Suprapubic skin (tissue), 4 donors: ENCODE measurements around the gene DGCR6L. TPM values are rescaled to one million over a fixed set of nuclear protein-coding genes. Genes with fewer than 3 reads are reported as not detected.
"Not testable (repeated sequence)": the region's sequence is repeated elsewhere in the genome, so short reads cannot be mapped to it uniquely, and the experiment has no call there.

Source experiments
- DNase-seq, 2 donors: peaks; one replicate each; pipeline ENCODE4 v3.0.0-alpha.2; 2019; ENCODE audit warnings: low spot score in 2 of 2
- H3K27ac ChIP-seq: fragments of 200-600 bp; sonication (generic); one replicate; pipeline ENCODE4 v1.5.1; 2019
- H3K27me3 ChIP-seq: fragments of 200-600 bp; sonication (generic); one replicate; pipeline ENCODE4 v1.5.1; 2019
- H3K36me3 ChIP-seq: fragments of 200-600 bp; sonication (generic); one replicate; pipeline ENCODE4 v1.5.1; 2019
- H3K4me1 ChIP-seq: fragments of 200-600 bp; sonication (generic); one replicate; pipeline ENCODE4 v1.5.1; 2019
- H3K4me3 ChIP-seq: fragments of 200-600 bp; sonication (generic); one replicate; pipeline ENCODE4 v1.5.1; 2019; ENCODE audit warnings: mild to moderate bottlenecking
- H3K9me3 ChIP-seq: fragments of 200-600 bp; sonication (generic); one replicate; pipeline ENCODE4 v1.5.1; 2019
- EP300 ChIP-seq: sonication (generic); formaldehyde crosslinking; IDR thresholded peaks from one replicate; pipeline ENCODE4 v1.6.1; 2017; ENCODE audit warnings: antibody characterized with exemption
- POLR2A ChIP-seq, 2 donors: fragments of 450-650 bp; IDR thresholded peaks; one replicate each; pipeline ENCODE4 v1.6.1; 2017; ENCODE audit warnings: antibody characterized with exemption in 2 of 2, mild to moderate bottlenecking in 2 of 2, moderate library complexity in 2 of 2
- POLR2AphosphoS5 ChIP-seq, 3 donors: sonication (generic); formaldehyde crosslinking; IDR thresholded peaks; one replicate each; pipeline ENCODE4 v1.6.1; 2017; ENCODE audit warnings: antibody characterized with exemption in 3 of 3
- WGBS: methylation state at CpG from one replicate; pipeline ENCODE4 v1.1.5; 2018; 5-methylcytosine and 5-hydroxymethylcytosine counted together
- total RNA-seq, 4 donors: library from RNA; depleted of rRNA; stranded (reverse); fragments of >200 nt; gene quantifications; one replicate each; pipeline ENCODE4 v1.1.0, GENCODE V29; 2016
- TF ChIP-seq, protein P1 (sequence below), 2 donors: fragments of 200-600 bp in 1 of 2; fragments of 450-650 bp in 1 of 2; sonication (generic) in 1 of 2; IDR thresholded peaks; one replicate each; pipeline ENCODE4 v1.5.1; 2016 to 2019; ENCODE audit warnings: antibody characterized with exemption in 2 of 2, mild to moderate bottlenecking in 1 of 2, moderate library complexity in 1 of 2

The DGCR6L gene
- total RNA-seq, 4 donors from 2014 or later = 45.9 to 75.2 (median 63.0) TPM

- H3K27me3 ChIP-seq = peaks cover 16% of the 10 kb centered on the region
- H3K9me3 ChIP-seq, H3K36me3 ChIP-seq, H3K27ac ChIP-seq, H3K4me1 ChIP-seq, H3K4me3 ChIP-seq: not testable (repeated sequence)
- 58% methylated on average over 2 of the region's 12 CpGs for WGBS
- TF ChIP-seq, protein P1, sequence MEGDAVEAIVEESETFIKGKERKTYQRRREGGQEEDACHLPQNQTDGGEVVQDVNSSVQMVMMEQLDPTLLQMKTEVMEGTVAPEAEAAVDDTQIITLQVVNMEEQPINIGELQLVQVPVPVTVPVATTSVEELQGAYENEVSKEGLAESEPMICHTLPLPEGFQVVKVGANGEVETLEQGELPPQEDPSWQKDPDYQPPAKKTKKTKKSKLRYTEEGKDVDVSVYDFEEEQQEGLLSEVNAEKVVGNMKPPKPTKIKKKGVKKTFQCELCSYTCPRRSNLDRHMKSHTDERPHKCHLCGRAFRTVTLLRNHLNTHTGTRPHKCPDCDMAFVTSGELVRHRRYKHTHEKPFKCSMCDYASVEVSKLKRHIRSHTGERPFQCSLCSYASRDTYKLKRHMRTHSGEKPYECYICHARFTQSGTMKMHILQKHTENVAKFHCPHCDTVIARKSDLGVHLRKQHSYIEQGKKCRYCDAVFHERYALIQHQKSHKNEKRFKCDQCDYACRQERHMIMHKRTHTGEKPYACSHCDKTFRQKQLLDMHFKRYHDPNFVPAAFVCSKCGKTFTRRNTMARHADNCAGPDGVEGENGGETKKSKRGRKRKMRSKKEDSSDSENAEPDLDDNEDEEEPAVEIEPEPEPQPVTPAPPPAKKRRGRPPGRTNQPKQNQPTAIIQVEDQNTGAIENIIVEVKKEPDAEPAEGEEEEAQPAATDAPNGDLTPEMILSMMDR (IDR thresholded peaks at IDR 0.05) = peak in 1 of 2 donors; percentile 82
- peak in 1 of 2 donors; percentile 89 for DNase-seq
Measured at GRCh38 chr22:20285473-20286311, 34.2 kb downstream of the DGCR6L start.

GRCh38 chr22:20284471-20285086 lies 35.3 kb downstream of the DGCR6L start:
- WGBS = 80% methylated on average over 12 of the region's 13 CpGs
- no peak for DNase-seq

DNA sequence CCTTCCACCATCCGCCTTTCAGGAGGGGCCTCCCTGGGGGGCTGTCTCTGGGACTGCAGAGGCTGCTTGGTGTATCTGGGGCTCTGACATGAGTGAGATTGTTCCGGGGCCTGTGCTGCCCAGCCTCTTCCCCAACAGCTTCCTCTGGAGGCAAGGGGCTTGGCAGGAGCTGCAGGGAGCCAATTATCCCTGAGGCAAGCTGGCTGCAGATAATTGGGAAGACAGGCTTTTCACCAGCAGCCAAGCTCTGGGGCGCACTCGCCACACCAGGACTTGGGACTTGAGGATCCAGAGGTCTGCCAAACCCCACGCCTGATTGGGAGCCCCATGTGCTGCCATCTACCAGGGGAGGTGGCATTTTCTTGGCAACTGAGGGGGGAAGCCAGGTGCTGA lies 36.2 kb downstream of the DGCR6L start:
- H3K4me3 ChIP-seq = no peak overlapping the region
- H3K4me1 ChIP-seq = no peaks in the 10 kb centered on the region
- TF ChIP-seq POLR2AphosphoS5 (IDR thresholded peaks at IDR 0.05) (no peak), EP300 (no peak), POLR2A (IDR thresholded peaks at IDR 0.05) (no peak)
- TF ChIP-seq, protein P1 (IDR thresholded peaks at IDR 0.05) = no peak
- H3K27me3 ChIP-seq = peaks cover 7% of the 10 kb centered on the region
- WGBS = 27% methylated on average over 2 of the region's 5 CpGs
- no peak overlapping the region for H3K27ac ChIP-seq
- H3K36me3 ChIP-seq = no peaks in the 10 kb centered on the region
- no peak for DNase-seq
- H3K9me3 ChIP-seq = no peaks in the 10 kb centered on the region

More at GRCh38 chr22:20284471-20285086, 35.3 kb downstream of the DGCR6L start:
- Histone ChIP-seq H3K4me3 (no peak overlapping the region), H3K9me3 (no peaks in the 10 kb centered on the region), H3K27ac (no peak overlapping the region), H3K36me3 (no peaks in the 10 kb centered on the region), H3K4me1 (no peaks in the 10 kb centered on the region), H3K27me3 (peaks cover 7% of the 10 kb centered on the region)
- TF ChIP-seq EP300 = no peak
- TF ChIP-seq POLR2AphosphoS5 (IDR thresholded peaks at IDR 0.05) = no peak
- no peak for TF ChIP-seq POLR2A (IDR thresholded peaks at IDR 0.05)

DNA sequence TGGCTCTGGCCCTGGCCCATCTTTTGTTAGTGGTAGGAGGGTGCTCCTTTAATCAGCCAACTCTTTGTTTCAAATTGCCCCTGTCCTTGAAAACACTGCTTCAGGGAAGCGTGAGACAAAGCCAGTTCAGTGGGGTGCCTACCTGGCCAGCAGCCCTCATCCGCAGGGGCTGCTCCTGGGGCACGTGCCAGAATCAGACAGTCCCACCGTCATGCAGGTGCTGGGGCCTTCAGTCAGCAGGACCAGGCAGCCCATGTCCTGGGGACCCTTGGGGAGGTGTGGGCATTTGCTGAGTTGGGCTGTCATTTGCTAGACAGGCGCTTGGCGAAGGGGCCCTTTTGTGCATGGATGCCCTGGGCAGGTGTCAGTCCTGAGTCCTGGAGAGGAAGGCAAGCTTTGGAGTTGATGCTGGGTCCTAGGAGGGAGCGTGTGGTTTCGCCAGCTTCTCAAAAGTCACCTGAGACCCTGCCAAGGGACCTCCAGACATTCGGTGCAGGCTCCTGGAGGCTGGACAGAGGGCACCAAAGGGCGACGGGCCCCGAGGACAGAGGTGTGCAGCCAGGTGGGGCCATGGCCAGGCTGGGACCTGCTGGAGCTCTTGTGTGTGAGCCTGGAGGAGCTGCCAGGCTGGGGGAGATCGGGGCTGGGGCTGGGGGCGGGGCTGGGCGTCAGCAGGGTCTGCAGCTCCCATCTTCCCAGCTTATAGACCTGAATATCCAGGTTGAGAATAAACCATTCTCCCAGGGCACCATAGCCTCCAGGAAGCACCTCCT lies 36.8 kb downstream of the DGCR6L start:
- H3K36me3 ChIP-seq = no peaks in the 10 kb centered on the region
- 76% methylated on average over 12 of the region's 15 CpGs for WGBS
- no peak for DNase-seq

DNA sequence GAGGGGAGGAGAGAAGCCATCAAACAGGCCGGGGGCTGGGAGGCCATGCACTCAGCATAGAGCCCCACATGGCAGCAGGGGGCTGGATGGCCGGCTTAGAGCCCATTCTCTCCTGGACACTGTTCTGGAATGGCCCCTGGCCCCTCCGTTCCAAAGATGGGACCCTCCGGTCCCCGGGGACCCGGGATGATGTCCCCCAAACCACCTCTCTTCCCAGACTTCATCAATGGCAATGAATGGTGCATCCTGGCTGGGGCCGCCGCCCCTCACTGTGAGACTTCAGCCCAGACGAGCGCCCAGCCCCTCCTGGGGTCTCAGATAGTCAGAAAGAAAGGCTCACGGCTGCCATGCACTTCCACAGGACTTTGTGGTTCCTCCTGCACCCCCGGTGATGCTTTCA lies 38.0 kb downstream of the DGCR6L start:
- DNase-seq = no peak
- H3K9me3 ChIP-seq = no peaks in the 10 kb centered on the region
- peaks cover 6% of the 10 kb centered on the region for H3K27me3 ChIP-seq
- H3K4me3 ChIP-seq = no peak overlapping the region
- no peaks in the 10 kb centered on the region for H3K4me1 ChIP-seq
- no peak overlapping the region for H3K27ac ChIP-seq
- 92% methylated on average over 10 of the region's 12 CpGs for WGBS
- H3K36me3 ChIP-seq = no peaks in the 10 kb centered on the region
- TF ChIP-seq POLR2AphosphoS5 (IDR thresholded peaks at IDR 0.05) = no peak
- no peak for TF ChIP-seq EP300
- TF ChIP-seq, protein P1 (IDR thresholded peaks at IDR 0.05) = no peak
- TF ChIP-seq POLR2A (IDR thresholded peaks at IDR 0.05) = no peak

More for the DNA sequence above, 36.8 kb downstream of the DGCR6L start:
- Histone ChIP-seq H3K27ac (no peak overlapping the region), H3K27me3 (peaks cover 7% of the 10 kb centered on the region), H3K4me3 (no peak overlapping the region), H3K9me3 (no peaks in the 10 kb centered on the region), H3K4me1 (no peaks in the 10 kb centered on the region)
- no peak for TF ChIP-seq POLR2A (IDR thresholded peaks at IDR 0.05)
- TF ChIP-seq, protein P1 (IDR thresholded peaks at IDR 0.05) = no peak
- TF ChIP-seq EP300 = no peak
- no peak for TF ChIP-seq POLR2AphosphoS5 (IDR thresholded peaks at IDR 0.05)

DNA sequence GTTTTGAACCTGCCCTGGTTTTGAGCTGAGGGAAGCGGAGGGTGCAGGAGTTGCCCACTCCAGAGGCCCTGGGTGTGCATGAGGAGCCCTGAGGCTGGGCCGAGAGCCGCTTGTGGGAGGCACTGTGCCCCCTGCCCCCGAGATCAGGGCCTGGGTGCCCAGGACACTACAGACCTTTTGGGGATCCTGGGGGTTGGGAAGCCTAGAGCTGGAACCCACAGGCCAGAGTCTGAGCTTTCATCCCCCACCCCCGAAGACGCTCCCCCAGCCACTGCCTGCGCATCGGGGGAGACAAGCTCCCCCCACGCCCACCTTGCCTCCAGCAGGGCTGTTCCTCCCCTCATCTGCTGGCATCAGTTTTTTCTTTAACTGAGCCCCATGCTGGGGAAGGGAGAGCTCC lies 38.4 kb downstream of the DGCR6L start:
- H3K27me3 ChIP-seq, H3K4me3 ChIP-seq, H3K4me1 ChIP-seq, H3K36me3 ChIP-seq, H3K27ac ChIP-seq, DNase-seq, H3K9me3 ChIP-seq: not testable (repeated sequence)
- WGBS = 97% methylated on average over 8 of the region's 9 CpGs
